HEK293 (cell line): ENCODE measurements around the gene BMAL2.

Source experiments
- CTCF ChIA-PET: fragments of 350-600 bp; formaldehyde crosslinking; extraction: SDS; loops from one replicate; lab custom pipeline; 2021; ENCODE audit warnings: antibody characterized with exemption; lab: Yijun Ruan, JAX
- POLR2A ChIA-PET: fragments of 300-600 bp; formaldehyde crosslinking; extraction: SDS; loops from one replicate; lab custom pipeline; 2020; ENCODE audit warnings: antibody characterized with exemption, inconsistent platforms; lab: Yijun Ruan, JAX
- H3K27ac ChIP-seq: fragments of 200-500 bp; sonication (Bioruptor generic); 2 replicates; pipeline ENCODE4 v1.5.1; 2014; ENCODE audit warnings: low read depth, low read length, control low read depth, inconsistent platforms; ENCODE audit errors: extremely low read depth
- H3K36me3 ChIP-seq, 2 experiments: fragments of 200-500 bp in 1 of 2; sonication (Bioruptor generic) in 1 of 2; 1 replicate in 1 of 2; 2 replicates in 1 of 2; pipeline ENCODE4 v1.5.1; 2014 to 2017; ENCODE audit warnings: inconsistent platforms in 2 of 2, low read length in 2 of 2; ENCODE audit not compliant: control insufficient read depth in 2 of 2, insufficient read depth in 1 of 2
- H3K4me1 ChIP-seq: fragments of 200-500 bp; sonication (Bioruptor generic); 2 replicates; pipeline ENCODE4 v1.5.1; 2014; ENCODE audit warnings: mild to moderate bottlenecking, low read length, inconsistent platforms; ENCODE audit not compliant: control insufficient read depth, insufficient read depth
- H3K4me3 ChIP-seq: 2 replicates; pipeline ENCODE4 v1.5.1; 2011; ENCODE audit warnings: low read depth, mild to moderate bottlenecking, control low read depth, low read length, moderate library complexity
- H3K9me3 ChIP-seq: fragments of 200-500 bp; sonication (Bioruptor generic); 2 replicates; pipeline ENCODE4 v1.5.1; 2014; ENCODE audit warnings: low read depth, low read length, inconsistent platforms; ENCODE audit not compliant: control insufficient read depth, insufficient read depth
- BCL11A ChIP-seq: fragments of 450-650 bp; formaldehyde crosslinking; IDR thresholded peaks from 2 replicates; pipeline ENCODE4 v1.5.1; 2016; ENCODE audit warnings: low read depth, missing biosample characterization, missing genetic modification characterization
- PRDM6 ChIP-seq: fragments of 450-650 bp; formaldehyde crosslinking; IDR thresholded peaks from 2 replicates; pipeline ENCODE4 v1.5.1; 2017; ENCODE audit warnings: missing biosample characterization, missing genetic modification characterization
- SP2 ChIP-seq: fragments of 450-650 bp; formaldehyde crosslinking; IDR thresholded peaks from 2 replicates; pipeline ENCODE4 v1.5.1; 2016; ENCODE audit warnings: missing biosample characterization, missing genetic modification characterization
- ZBTB11 ChIP-seq: fragments of 450-650 bp; formaldehyde crosslinking; conservative IDR thresholded peaks from 2 replicates; pipeline ENCODE4 v1.5.1; 2016; ENCODE audit warnings: low read depth, missing biosample characterization, missing genetic modification characterization
- ZBTB44 ChIP-seq: fragments of 450-650 bp; IDR thresholded peaks from 2 replicates; pipeline ENCODE4 v1.5.1; 2018; ENCODE audit warnings: missing biosample characterization, mild to moderate bottlenecking, missing genetic modification characterization
- ZFHX2 ChIP-seq: fragments of 450-650 bp; formaldehyde crosslinking; conservative IDR thresholded peaks from 2 replicates; pipeline ENCODE4 v1.5.1; 2016; ENCODE audit warnings: missing biosample characterization, missing genetic modification characterization
- ZNF138 ChIP-seq: fragments of 450-650 bp; formaldehyde crosslinking; IDR thresholded peaks from 2 replicates; pipeline ENCODE4 v1.5.1; 2016; ENCODE audit warnings: missing biosample characterization, missing genetic modification characterization, borderline replicate concordance
- ZNF157 ChIP-seq: fragments of 450-650 bp; formaldehyde crosslinking; IDR thresholded peaks from 2 replicates; pipeline ENCODE4 v1.5.1; 2016; ENCODE audit warnings: missing biosample characterization, missing genetic modification characterization
- ZNF174 ChIP-seq: fragments of 450-650 bp; formaldehyde crosslinking; IDR thresholded peaks from 2 replicates; pipeline ENCODE4 v1.5.0; 2017; ENCODE audit warnings: missing biosample characterization, mild to moderate bottlenecking, missing genetic modification characterization
- ZNF221 ChIP-seq: fragments of 450-650 bp; formaldehyde crosslinking; IDR thresholded peaks from 2 replicates; pipeline ENCODE4 v1.5.1; 2017; ENCODE audit warnings: missing biosample characterization, missing genetic modification characterization, borderline replicate concordance
- ZNF433 ChIP-seq: fragments of 450-650 bp; formaldehyde crosslinking; IDR thresholded peaks from 2 replicates; pipeline ENCODE4 v1.5.1; 2016; ENCODE audit warnings: missing biosample characterization, missing genetic modification characterization, low read depth
- ZNF518A ChIP-seq: fragments of 450-650 bp; formaldehyde crosslinking; conservative IDR thresholded peaks from 2 replicates; pipeline ENCODE4 v1.5.1; 2016; ENCODE audit warnings: low read depth, missing biosample characterization, missing genetic modification characterization
- ZNF660 ChIP-seq: fragments of 450-650 bp; IDR thresholded peaks from 2 replicates; pipeline ENCODE4 v1.5.1; 2018; ENCODE audit warnings: missing biosample characterization, mild to moderate bottlenecking, missing genetic modification characterization
- ZNF670 ChIP-seq: fragments of 450-650 bp; formaldehyde crosslinking; IDR thresholded peaks from 2 replicates; pipeline ENCODE4 v1.5.1; 2016; ENCODE audit warnings: missing biosample characterization, missing genetic modification characterization, low read depth
- ZSCAN16 ChIP-seq: fragments of 450-650 bp; formaldehyde crosslinking; IDR thresholded peaks from 2 replicates; pipeline ENCODE4 v1.5.1; 2016; ENCODE audit warnings: missing biosample characterization, missing genetic modification characterization
- TF ChIP-seq, protein P1 (sequence below): fragments of 450-650 bp; formaldehyde crosslinking; IDR thresholded peaks from 2 replicates; pipeline ENCODE4 v1.5.1; 2016; ENCODE audit warnings: missing biosample characterization, missing genetic modification characterization, borderline replicate concordance

Gene BMAL2

GRCh38 chr12:27345376-27345775, 12.7 kb downstream of the BMAL2 start:
- CTCF ChIA-PET, result interaction anchor here (0.7 kb wide), 1 partner anchor 301 kb away, joined by 4 read pairs; no protein-coding TSS in a partner anchor
- no peaks in the 10 kb centered on the region; a peak in 1 of 3 replicates for H3K36me3 ChIP-seq
- H3K4me1 ChIP-seq, result peaks cover 12% of the 10 kb centered on the region
- no peak overlapping the region for H3K27ac ChIP-seq
- H3K4me3 ChIP-seq, result no peak overlapping the region
- TF ChIP-seq ZFHX2, result no peak
- no peak for TF ChIP-seq ZNF157 (tag by site-specific recombination)
- TF ChIP-seq PRDM6, result peak; percentile 59
- POLR2A ChIA-PET, result interaction anchor here (1.4 kb wide), 1 partner anchor 12 kb away, joined by 3 read pairs; no protein-coding TSS in a partner anchor
- H3K9me3 ChIP-seq, result no peaks in the 10 kb centered on the region

DNA sequence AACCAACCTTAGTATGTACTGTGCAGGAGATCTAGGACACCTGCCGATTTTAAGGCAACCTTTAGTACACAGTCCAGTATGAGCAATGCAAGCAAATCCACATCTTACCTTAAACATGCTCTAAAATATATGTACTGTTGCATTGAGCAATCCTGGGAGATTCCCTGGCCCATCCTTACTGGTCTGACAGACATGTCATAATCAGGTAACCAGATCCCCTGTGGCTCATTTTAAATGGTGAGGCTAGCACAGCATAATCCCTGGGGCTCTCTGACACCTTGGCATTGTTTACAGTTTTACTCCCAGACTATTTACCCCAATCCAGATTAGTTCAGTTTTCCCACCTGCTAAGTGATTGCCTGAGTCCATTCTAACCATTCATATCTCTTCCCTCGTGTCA, 15.1 kb downstream of the BMAL2 start:
- Histone ChIP-seq H3K9me3 (no peaks in the 10 kb centered on the region), H3K36me3 (no peaks in the 10 kb centered on the region), H3K4me1 (peaks cover 9% of the 10 kb centered on the region), H3K4me3 (no peak overlapping the region), H3K27ac (no peak overlapping the region)
- ChIA-PET CTCF (interaction anchor here (0.6 to 1.0 kb wide), 3 partner anchors 13 to 218 kb away, joined by 3 to 4 read pairs (median 3); no protein-coding TSS in a partner anchor), POLR2A (no interaction called here)
- TF ChIP-seq ZNF174 (tag by site-specific recombination) (no peak), ZNF138 (tag by site-specific recombination) (no peak), ZNF221 (no peak), ZNF670 (no peak), BCL11A (no peak), SP2 (tag by site-specific recombination) (no peak), ZSCAN16 (tag by site-specific recombination) (no peak), ZNF433 (tag by site-specific recombination) (no peak), ZBTB11 (tag by site-specific recombination) (no peak), ZBTB44 (tag by site-specific recombination) (no peak), ZNF660 (tag by site-specific recombination) (no peak), ZNF518A (tag by site-specific recombination) (no peak)
- TF ChIP-seq, protein P1, sequence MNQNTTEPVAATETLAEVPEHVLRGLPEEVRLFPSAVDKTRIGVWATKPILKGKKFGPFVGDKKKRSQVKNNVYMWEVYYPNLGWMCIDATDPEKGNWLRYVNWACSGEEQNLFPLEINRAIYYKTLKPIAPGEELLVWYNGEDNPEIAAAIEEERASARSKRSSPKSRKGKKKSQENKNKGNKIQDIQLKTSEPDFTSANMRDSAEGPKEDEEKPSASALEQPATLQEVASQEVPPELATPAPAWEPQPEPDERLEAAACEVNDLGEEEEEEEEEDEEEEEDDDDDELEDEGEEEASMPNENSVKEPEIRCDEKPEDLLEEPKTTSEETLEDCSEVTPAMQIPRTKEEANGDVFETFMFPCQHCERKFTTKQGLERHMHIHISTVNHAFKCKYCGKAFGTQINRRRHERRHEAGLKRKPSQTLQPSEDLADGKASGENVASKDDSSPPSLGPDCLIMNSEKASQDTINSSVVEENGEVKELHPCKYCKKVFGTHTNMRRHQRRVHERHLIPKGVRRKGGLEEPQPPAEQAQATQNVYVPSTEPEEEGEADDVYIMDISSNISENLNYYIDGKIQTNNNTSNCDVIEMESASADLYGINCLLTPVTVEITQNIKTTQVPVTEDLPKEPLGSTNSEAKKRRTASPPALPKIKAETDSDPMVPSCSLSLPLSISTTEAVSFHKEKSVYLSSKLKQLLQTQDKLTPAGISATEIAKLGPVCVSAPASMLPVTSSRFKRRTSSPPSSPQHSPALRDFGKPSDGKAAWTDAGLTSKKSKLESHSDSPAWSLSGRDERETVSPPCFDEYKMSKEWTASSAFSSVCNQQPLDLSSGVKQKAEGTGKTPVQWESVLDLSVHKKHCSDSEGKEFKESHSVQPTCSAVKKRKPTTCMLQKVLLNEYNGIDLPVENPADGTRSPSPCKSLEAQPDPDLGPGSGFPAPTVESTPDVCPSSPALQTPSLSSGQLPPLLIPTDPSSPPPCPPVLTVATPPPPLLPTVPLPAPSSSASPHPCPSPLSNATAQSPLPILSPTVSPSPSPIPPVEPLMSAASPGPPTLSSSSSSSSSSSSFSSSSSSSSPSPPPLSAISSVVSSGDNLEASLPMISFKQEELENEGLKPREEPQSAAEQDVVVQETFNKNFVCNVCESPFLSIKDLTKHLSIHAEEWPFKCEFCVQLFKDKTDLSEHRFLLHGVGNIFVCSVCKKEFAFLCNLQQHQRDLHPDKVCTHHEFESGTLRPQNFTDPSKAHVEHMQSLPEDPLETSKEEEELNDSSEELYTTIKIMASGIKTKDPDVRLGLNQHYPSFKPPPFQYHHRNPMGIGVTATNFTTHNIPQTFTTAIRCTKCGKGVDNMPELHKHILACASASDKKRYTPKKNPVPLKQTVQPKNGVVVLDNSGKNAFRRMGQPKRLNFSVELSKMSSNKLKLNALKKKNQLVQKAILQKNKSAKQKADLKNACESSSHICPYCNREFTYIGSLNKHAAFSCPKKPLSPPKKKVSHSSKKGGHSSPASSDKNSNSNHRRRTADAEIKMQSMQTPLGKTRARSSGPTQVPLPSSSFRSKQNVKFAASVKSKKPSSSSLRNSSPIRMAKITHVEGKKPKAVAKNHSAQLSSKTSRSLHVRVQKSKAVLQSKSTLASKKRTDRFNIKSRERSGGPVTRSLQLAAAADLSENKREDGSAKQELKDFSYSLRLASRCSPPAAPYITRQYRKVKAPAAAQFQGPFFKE (tag by site-specific recombination), result no peak
